Measurements from ENCODE around the gene PAK3. TPM values are rescaled to one million over a fixed set of nuclear protein-coding genes. Genes with fewer than 3 reads are reported as not detected.

Gene PAK3
- total RNA-seq, 2 donors from 2014 or later: 1.5 to 4.2 TPM

GRCh38 chrX:111259559-111259958 lies 163.6 kb downstream of the PAK3 start:
- Mint-ChIP-seq H3K9me3 (no peaks in the 10 kb centered on the region), H3K4me1 (peaks cover 10% of the 10 kb centered on the region), H3K4me3 (no peak overlapping the region), H3K27ac (no peak overlapping the region), H3K27me3 (ENCODE audit: insufficient read depth) (no peaks in the 10 kb centered on the region), H3K36me3 (ENCODE audit: low read depth) (no peaks in the 10 kb centered on the region)
- Histone ChIP-seq H3K27ac (ENCODE audit: low read depth, low read length) (no peak overlapping the region), H3K27me3 (ENCODE audit: control insufficient read depth, insufficient read depth, low read length, poor library complexity, severe bottlenecking) (no peaks in the 10 kb centered on the region), H3K9me3 (ENCODE audit: control insufficient read depth, low read length) (no peaks in the 10 kb centered on the region), H3K36me3 (ENCODE audit: control insufficient read depth, insufficient read depth, low read length) (no peaks in the 10 kb centered on the region), H3K4me3 (ENCODE audit: low read length) (no peak overlapping the region), H3K9ac (ENCODE audit: extremely low read depth, low read length, poor library complexity, severe bottlenecking) (no peak overlapping the region), H3K4me1 (ENCODE audit: control insufficient read depth, insufficient read depth, low read length) (no peaks in the 10 kb centered on the region)
- WGBS, 2 experiments (ENCODE audit: insufficient coverage in 1 of 2, insufficient read length in 1 of 2): 92% methylated on average over 2 of the region's 3 CpGs; no CpG with 5 or more reads in 1 of the 2 experiments
- no peak for DNase-seq
- TF ChIP-seq CTCF (conservative IDR thresholded peaks at IDR 0.05): no peak

- Histone ChIP-seq H3K4me1 (ENCODE audit: control insufficient read depth, insufficient read depth, low read length) (no peaks in the 10 kb centered on the region), H3K9me3 (ENCODE audit: control insufficient read depth, low read length) (no peaks in the 10 kb centered on the region), H3K27me3 (ENCODE audit: control insufficient read depth, insufficient read depth, low read length, poor library complexity, severe bottlenecking) (no peaks in the 10 kb centered on the region), H3K27ac (ENCODE audit: low read depth, low read length) (no peak overlapping the region), H3K4me3 (ENCODE audit: low read length) (no peak overlapping the region), H3K36me3 (ENCODE audit: control insufficient read depth, insufficient read depth, low read length) (no peaks in the 10 kb centered on the region), H3K9ac (ENCODE audit: extremely low read depth, low read length, poor library complexity, severe bottlenecking) (no peak overlapping the region)
- no peak for DNase-seq
- Mint-ChIP-seq H3K27ac (no peak overlapping the region), H3K4me1 (peaks cover 10% of the 10 kb centered on the region), H3K9me3 (no peaks in the 10 kb centered on the region), H3K4me3 (no peak overlapping the region), H3K27me3 (ENCODE audit: insufficient read depth) (no peaks in the 10 kb centered on the region), H3K36me3 (ENCODE audit: low read depth) (no peaks in the 10 kb centered on the region)
- no peak for TF ChIP-seq CTCF (conservative IDR thresholded peaks at IDR 0.05)
- 88 to 100% methylated on average over 1 to 3 of the region's 3 CpGs for WGBS, 2 experiments (ENCODE audit: insufficient coverage in 1 of 2, insufficient read length in 1 of 2)
These were observed 164.5 kb downstream of the PAK3 start for GRCh38 chrX:111260451-111260850.

- H3K27ac ChIP-seq (ENCODE audit: low read depth, low read length): no peak overlapping the region
- H3K9ac ChIP-seq (ENCODE audit: extremely low read depth, low read length, poor library complexity, severe bottlenecking): no peak overlapping the region
- Mint-ChIP-seq H3K27ac (no peak overlapping the region), H3K9me3 (no peaks in the 10 kb centered on the region), H3K4me3 (no peak overlapping the region), H3K27me3 (ENCODE audit: insufficient read depth) (no peaks in the 10 kb centered on the region), H3K36me3 (ENCODE audit: low read depth) (no peaks in the 10 kb centered on the region), H3K4me1 (peaks cover 10% of the 10 kb centered on the region)
- H3K9me3 ChIP-seq (ENCODE audit: control insufficient read depth, low read length): no peaks in the 10 kb centered on the region
- no peaks in the 10 kb centered on the region for H3K27me3 ChIP-seq (ENCODE audit: control insufficient read depth, insufficient read depth, low read length, poor library complexity, severe bottlenecking)
- no peak for TF ChIP-seq CTCF (conservative IDR thresholded peaks at IDR 0.05)
- H3K36me3 ChIP-seq (ENCODE audit: control insufficient read depth, insufficient read depth, low read length): no peaks in the 10 kb centered on the region
- no peaks in the 10 kb centered on the region for H3K4me1 ChIP-seq (ENCODE audit: control insufficient read depth, insufficient read depth, low read length)
- 80 to 89% methylated on average over 1 to 3 of the region's 3 CpGs for WGBS, 2 experiments (ENCODE audit: insufficient coverage in 1 of 2, insufficient read length in 1 of 2)
- no peak for DNase-seq
- no peak overlapping the region for H3K4me3 ChIP-seq (ENCODE audit: low read length)
These were observed 166.1 kb downstream of the PAK3 start for GRCh38 chrX:111262086-111262485.
